Activated CD8-positive, alpha-beta memory T cell treated with anti-CD3 and anti-CD28 coated beads, Interleukin-2, amount 50 U/mL, for 24 hours (primary cell): ENCODE results near the gene GPX7.

ENCODE experiments used
- DNase-seq: peaks from one replicate; pipeline ENCODE4 v3.0.0-alpha.2; 2020; ENCODE audit errors: extremely low read depth

GPX7 gene

DNA sequence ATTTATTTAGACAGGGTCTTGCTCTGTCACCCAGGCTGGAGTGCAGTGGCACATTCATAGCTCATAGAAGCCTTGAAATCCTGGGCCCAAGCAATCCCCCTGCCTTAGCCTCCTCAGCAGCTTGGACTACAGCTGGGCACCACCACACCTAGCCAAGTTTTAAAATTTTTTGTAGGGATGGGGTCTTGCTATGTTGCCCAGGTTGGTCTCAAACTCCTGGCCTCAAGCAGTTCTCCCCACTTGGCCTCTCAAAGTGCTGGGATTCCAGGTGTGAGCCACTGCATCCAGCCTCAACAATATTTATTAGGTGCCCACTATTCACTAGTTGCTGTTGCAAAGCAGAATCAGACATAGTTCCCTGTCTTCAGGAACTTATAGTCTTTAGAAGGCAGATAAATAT is 14.1 kb upstream of the GPX7 start:
- no peak for DNase-seq

DNA sequence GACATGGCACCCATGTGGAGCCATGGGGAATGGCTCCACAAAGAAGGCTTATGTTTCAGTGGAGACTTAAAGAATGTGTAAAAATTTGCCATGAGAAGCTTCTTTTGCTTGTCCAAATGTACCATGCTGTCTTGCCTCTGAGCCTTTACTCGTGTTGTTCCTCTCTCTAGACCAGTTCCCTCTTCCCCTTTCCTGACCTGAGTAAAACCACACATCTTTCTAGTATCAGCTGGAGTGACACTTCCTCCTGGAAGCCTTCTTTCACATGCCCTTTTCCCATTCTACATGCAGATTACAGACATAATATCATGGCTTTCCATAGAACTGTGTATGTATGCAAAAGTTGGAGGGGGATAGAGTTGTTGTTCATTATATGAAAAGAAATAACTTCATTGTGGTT is 13.6 kb upstream of the GPX7 start:
- DNase-seq = no peak

DNA sequence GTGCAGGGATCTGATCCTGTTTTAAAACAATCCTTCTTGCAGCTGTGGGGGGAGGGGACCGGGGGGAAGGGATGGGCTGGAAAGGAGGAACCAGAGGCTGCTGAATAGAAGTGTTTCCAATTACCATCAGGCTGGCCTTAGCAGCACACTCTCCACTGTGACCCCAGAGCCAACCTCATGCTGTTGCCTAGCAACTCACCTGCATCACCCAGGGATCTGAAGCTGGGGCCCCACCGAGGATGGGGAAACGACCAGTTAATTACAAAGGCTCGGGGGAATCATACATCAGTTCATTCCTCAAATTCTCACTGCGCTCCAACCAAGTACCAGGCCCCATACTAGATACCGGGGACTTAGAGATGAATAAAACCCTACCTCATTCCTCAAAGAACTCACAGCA is 11.9 kb upstream of the GPX7 start:
- no peak for DNase-seq

- DNase-seq = no peak
Observed at GRCh38 chr1:52592637-52593323, 9.4 kb upstream of the GPX7 start.

DNA sequence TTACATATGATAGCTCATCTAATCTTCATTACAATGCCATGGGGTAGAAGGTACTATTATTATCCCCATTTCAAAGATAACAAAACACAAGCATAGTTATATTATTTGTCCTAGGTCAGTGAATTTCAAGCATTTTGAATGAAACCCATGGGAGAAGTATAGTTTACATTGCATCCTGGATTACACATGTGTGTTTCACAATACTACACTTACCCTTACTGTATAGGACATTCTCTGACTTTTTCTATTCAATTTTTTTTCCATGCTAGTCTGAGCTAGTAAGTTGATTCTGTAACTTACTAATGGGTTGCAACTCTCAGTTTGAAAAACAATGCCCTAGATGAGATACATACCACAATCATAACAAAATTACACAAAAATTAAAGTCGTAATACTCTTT is 8.7 kb upstream of the GPX7 start:
- no peak for DNase-seq

DNA sequence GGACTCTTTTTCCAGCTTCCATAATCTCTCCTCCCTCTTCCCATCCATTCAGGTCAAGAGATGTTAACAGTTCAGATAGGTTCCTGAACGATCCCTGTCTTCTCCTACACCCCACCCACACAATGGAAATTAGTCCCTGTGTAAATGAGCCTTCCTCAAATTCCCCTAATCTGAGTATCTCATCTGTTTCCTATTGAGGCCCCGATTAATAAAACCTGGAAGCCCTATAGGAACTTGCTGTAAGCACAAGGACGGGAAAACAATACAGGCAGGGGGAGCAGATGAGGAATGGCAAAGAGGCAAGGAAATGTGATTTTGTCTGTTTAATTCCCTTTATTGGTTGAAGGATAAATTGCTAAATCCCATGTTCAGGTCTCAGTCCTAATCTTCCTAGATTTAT is 7.1 kb upstream of the GPX7 start:
- no peak for DNase-seq

DNA sequence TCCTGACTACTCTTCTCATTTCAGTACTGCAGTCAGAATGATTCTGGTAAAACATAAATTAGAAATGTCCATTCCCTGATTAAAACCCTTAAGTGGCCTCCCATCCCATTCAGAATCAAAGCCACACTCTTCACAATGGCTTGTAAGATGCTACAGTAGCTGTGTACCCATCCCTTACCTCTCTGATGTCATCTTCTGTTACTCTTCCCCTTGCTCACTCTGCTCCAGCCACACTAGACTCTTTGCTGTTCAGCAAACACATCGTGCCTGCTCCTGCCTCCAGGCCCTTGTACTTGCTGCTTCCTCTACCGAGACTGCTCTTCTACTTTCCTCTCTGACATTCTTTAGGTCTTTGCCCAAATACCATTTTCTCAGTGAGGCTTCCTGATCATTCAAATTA is 4.3 kb upstream of the GPX7 start:
- DNase-seq = no peak

DNA sequence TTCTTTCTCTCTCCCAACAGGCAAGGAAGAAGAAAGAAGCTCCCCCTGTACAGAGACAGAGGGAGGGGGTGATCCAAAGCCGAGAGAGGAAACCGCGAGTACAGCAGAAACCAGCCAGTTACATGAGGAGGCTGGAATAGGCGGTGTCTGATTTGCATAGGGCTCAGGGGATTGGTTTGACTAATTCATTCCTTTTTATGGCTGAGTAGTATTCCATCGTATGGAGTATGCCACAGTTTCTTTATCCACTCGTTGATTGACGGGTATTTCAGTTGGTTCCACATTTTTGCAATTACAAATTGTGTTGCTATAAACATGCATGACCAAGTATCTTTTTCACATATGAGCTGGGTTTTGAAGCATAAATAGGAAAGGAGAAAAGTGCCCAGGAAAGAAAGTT is 3.4 kb upstream of the GPX7 start:
- DNase-seq = no peak

DNA sequence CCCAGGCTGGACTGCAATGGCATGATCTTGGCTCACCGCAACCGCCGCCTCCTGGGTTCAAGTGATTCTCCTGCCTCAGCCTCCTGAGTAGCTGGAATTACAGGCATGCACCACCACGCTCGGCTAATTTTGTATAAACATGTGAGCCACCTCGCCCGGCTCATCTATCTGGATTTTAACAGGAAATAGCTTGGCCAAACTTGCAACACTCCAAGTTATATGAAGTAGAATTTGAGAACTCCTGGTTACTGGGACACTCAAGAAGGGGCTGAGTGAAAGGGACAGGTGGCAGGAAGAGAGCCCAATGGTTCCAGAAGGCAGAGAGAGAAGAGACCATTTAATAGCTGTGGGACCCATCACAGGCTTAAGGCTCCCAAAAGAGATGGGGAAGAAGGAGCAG is 2.9 kb upstream of the GPX7 start:
- DNase-seq = no peak

DNA sequence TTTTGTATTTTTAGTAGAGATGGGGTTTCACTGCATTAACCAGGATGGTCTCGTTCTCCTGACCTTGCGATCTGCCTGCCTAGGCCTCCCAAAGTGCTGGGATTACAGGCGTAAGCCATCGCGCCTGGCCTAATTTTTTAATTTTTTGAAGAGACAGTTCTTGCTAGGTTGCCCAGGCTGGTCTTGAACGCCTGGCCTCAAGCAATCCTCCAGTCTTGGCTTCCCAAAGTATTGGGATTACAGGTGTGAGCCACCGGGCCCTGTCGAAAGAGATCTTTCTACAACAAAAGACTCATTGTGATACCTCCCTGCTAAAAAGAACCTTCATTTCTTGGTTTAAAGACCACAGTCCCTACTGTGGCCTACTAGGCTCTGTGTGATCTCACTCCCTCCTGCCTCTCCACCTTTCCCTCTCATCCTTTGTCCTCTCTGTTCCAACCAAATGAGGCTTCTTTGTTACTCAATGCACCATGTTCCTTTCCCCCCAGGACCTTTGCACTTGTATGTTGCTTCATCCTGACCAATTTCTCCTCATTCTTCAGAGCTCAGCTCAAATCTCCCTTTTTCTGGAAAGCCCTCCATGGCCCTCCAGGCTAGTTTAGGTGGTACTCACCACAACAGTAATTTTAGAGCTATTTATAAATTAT is 1.5 kb upstream of the GPX7 start:
- DNase-seq = no peak

DNA sequence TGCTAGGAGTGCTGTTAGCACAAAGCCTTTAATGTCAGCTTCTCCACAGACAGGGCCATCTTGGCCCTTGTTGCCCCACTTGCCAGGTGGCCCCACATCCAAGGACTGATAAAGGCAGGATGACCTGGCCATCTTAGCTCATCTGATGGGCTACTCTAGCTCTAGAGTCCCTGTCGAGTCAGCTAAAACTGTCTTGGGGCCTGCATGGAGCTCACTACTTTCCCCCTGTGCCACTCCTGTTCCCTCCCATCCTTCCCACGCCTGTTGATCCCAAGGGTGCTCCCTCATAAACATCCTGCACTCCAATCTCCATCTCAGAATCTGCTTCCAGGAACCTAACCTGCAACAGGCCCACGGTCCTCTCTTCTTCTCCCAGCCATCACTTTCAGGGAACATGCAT is 652 bp upstream of the GPX7 start:
- DNase-seq = no peak

DNA sequence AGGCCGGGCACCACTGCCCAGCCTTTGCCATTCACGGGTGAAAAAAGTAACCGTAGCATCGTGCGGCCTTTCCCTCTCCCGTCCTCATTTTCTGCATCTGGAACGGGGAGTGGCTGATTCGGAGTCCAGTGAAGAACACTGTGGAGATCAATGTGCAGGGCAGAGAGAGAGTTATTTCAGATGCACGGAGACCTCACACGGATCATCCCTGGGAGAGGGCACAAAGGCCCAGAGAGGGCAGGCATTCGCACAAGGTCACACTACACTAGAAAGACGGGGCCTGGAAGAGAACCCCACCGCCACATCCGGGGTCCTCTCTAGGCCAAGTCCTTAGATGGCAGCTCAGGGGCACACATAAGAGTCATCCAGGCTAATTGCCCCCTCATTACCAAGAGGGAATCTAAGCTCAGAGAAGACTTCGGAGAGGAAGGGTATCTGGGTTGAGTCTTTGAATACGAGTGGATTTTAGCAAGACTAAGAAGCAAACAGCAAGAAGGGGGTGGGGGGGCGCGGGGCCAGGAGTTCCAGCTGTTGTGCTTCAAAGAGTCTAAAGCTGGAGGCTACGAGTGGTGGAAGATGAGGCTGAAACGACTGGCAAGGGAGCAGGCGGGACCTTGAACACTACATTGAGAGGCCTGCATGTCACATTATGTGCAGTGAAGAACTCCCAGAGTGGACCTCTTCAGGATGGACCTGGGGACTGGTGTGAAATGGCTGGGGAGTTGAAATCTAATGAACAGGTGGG is 857 bp downstream of the GPX7 start:
- no peak for DNase-seq

GRCh38 chr1:52603630-52604029 is 1.5 kb downstream of the GPX7 start:
- no peak for DNase-seq

GRCh38 chr1:52604063-52604770 is 2.0 kb downstream of the GPX7 start:
- no peak for DNase-seq

DNA sequence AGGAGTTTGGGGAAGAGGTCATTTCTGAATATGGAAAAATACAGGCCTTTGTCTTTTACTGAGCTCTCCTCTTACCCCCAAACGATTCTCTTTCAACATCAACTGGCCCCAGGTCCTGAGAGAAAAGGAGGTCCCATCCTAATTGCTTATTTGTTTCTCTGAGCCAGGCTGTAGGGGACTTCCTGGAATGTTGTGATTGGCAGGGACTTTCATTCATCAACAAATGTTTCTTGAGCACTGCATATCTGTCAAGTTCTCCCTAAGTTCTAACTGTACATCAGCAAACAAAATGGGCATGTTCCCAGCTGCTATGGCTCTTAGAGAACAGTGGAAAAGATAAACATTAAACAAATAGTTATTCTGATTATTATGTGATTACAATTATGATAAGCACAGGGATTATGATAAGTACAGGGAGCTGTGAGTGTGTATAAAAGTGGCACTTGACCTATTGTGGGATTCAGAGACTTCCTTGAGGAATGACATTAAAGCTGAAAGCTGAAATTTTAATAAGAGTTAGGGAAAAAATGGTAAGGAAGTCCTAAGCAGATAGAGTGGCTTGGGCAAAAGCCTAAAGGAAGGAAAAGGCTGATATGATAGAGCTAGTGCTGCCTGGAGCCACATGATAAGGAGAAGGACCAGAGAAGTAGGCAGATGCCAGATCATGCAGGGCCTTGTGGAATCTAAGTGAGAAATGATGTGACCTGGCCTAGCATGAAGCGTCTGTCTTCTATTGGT is 11.6 kb downstream of the GPX7 start:
- DNase-seq = no peak

- DNase-seq = no peak
Observed at GRCh38 chr1:52614671-52615070, 12.5 kb downstream of the GPX7 start.

DNA sequence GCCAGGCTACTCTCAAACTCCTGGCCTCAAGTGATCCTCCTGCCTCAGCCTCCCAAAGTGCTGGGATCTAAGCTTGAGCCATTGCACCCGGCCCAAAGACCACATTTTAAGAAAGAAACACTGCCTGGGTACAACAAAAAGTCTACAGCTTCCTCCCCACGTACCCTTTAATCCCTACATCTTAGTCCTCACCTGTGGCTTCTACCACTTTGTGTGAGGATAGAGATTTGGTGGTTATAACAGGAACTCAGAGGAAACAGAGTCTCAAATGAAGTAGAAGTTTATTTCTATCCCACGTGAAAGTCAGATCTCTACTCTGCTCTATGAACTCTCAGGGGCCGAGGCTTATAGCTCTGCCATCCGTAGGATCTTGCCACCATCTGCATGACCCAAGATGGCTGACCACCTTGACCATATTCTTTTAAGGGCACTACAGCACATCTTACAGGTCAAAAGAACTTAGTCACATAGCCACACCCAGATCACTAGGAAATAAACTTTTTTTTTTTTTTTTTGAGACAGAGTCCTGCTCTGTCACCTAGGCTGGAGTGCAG is 13.4 kb downstream of the GPX7 start:
- DNase-seq = no peak

DNA sequence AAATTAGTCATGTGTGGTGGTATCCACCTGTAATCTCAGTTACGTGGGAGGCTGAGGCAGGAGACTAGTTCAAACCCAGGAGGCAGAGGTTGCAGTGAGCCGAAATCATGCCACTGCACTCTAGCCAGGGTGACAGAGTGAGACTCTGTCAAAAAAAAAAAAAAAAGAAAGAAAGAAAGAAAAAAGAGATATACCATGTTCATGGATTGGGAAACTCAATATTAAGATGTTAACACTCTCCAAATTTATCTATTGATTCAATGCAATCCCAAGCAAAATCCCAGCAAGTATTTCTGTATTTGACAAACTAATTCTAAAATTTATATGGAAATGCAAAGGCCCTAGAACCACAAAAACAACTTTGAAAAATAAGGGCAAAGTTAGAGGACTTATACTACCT is 19.8 kb downstream of the GPX7 start:
- DNase-seq = no peak

DNA sequence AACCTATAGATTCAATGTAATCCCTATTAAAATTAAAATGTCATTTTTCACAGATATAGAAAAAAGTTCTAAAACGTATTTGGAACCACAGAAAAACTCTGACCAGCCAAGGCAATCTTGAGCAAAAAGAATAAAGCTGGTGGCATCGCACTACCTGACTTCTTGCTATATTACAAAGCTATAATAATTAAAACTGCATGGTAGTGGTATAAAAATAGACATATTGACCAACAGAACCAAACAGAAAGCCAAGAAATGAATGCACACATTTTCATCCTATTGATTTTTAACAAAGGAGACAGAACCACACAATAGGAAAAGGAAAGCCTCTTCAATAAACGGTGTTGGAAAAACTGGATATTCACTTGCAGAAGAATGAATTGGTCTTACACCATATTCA is 21.6 kb downstream of the GPX7 start:
- DNase-seq = no peak

DNA sequence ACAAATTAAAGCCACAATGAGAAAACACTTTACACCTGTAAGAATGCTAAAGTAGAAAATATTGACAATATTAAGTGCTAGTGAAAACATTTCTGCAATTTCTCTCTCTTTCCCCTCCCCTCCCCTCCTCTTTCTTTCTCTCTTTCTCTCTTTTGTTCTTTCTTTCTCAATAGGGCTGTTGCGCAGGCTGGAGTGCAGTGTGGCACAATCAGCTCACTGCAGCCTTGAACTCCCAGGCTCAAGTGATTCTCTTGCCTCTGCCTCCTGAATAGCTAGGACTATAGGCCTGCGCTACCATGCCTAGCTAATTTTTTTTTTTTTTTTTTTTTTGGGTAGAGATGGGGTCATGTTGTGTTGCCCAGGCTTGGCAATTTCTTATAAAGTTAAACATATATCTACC is 24.9 kb downstream of the GPX7 start:
- DNase-seq = no peak

DNA sequence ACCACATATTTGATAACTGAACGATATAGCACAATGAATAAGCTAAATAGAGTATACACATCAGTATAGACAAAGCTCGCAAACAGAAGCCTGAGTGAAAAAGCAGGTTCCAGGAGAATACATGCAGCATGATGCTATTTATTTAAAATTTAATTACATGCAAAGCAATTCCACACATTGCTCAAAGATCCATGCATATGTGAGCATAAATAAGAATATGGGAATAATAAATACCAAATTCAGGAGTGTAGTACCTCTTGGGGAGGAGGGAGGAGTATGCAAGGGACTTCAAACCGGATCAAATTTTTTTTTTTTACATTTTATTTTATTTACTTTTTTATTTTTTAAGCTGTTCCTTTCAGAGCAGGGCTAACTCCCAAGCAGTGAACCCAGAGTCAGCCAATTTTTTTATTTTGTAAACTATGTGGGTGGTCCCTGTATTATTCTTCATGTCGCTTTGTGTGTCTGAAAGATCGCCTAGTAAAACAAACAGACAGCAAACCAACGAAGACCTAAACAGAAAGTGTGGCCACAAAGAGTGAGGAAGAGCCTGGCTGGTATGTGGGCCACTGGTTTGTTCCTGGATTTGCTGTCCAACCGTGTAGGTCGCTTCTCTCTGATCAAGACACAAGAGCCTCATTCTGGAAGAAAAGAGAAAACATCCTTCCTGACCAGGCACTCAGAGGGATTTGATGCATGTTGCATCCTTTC is 26.6 kb downstream of the GPX7 start:
- no peak for DNase-seq
